ENCODE results near the gene SIRT3. TPM values are rescaled to one million over a fixed set of nuclear protein-coding genes. Genes with fewer than 3 reads are reported as not detected.

The SIRT3 gene
- total RNA-seq, 3 donors from 2014 or later (not counting 1 experiment from before 2014, with no cell fraction given), result 20.1 to 24.2 (median 21.2) TPM

- Mint-ChIP-seq H3K27me3 (ENCODE audit: low read depth in 2 of 2) (no peaks in the 10 kb centered on the region), H3K36me3 (no peaks in the 10 kb centered on the region), H3K4me3 (peak overlapping the region; percentile 45), H3K27ac (peak overlapping the region in 1 of 2 donors; percentile 9), H3K4me1 (peaks cover 23 to 27% of the 10 kb centered on the region in 2 donors), H3K9me3 (no peaks in the 10 kb centered on the region)
- TF ChIP-seq CTCF (IDR thresholded peaks at IDR 0.05), result no peak
- 96% methylated on average over 20 of the region's 20 CpGs for WGBS (ENCODE audit: insufficient coverage)
- peaks cover 20% of the 10 kb centered on the region for H3K4me1 ChIP-seq (ENCODE audit: control insufficient read depth, insufficient read depth, low read length)
- no peaks in the 10 kb centered on the region for H3K27me3 ChIP-seq (ENCODE audit: control insufficient read depth, insufficient read depth, low read length)
- H3K4me3 ChIP-seq (ENCODE audit: low read length), result no peak overlapping the region
- H3K27ac ChIP-seq (ENCODE audit: low read length), result no peak overlapping the region
- DNase-seq, result no peak
- ATAC-seq, result no peak
- intact Hi-C loops (cut with micrococcal nuclease), result no loop called here
- no peaks in the 10 kb centered on the region for H3K9me3 ChIP-seq (ENCODE audit: control insufficient read depth, insufficient read depth, low read length)
- H3K36me3 ChIP-seq (ENCODE audit: control insufficient read depth, insufficient read depth, low read length), result peaks cover 2% of the 10 kb centered on the region
Observed at GRCh38 chr11:232783-233565, 3.2 kb downstream of the SIRT3 start.

- H3K9me3 Mint-ChIP-seq, result no peaks in the 10 kb centered on the region
- H3K9me3 ChIP-seq (ENCODE audit: control insufficient read depth, insufficient read depth, low read length), result no peaks in the 10 kb centered on the region
- intact Hi-C loops (cut with micrococcal nuclease), result no loop called here
- H3K4me1 ChIP-seq (ENCODE audit: control insufficient read depth, insufficient read depth, low read length), result peaks cover 6% of the 10 kb centered on the region
- no peak for ATAC-seq
- H3K4me3 Mint-ChIP-seq, result no peak overlapping the region
- no peak overlapping the region for H3K27ac Mint-ChIP-seq
- no peak overlapping the region for H3K27ac ChIP-seq (ENCODE audit: low read length)
- H3K36me3 ChIP-seq (ENCODE audit: control insufficient read depth, insufficient read depth, low read length), result peaks cover 2% of the 10 kb centered on the region
- no peaks in the 10 kb centered on the region for H3K27me3 Mint-ChIP-seq (ENCODE audit: low read depth in 2 of 2)
- DNase-seq, result no peak
- TF ChIP-seq CTCF (IDR thresholded peaks at IDR 0.05), result no peak
- peaks cover 4 to 6% of the 10 kb centered on the region in 2 donors for H3K4me1 Mint-ChIP-seq
- no peak overlapping the region for H3K4me3 ChIP-seq (ENCODE audit: low read length)
- 96% methylated on average over 10 of the region's 10 CpGs for WGBS (ENCODE audit: insufficient coverage)
- H3K36me3 Mint-ChIP-seq, result no peaks in the 10 kb centered on the region
- no peaks in the 10 kb centered on the region for H3K27me3 ChIP-seq (ENCODE audit: control insufficient read depth, insufficient read depth, low read length)
Observed at GRCh38 chr11:230431-230830, 5.7 kb downstream of the SIRT3 start.

GRCh38 chr11:227824-228379 is 8.2 kb downstream of the SIRT3 start:
- H3K4me1 ChIP-seq (ENCODE audit: control insufficient read depth, insufficient read depth, low read length), result no peaks in the 10 kb centered on the region
- H3K4me1 Mint-ChIP-seq, result no peaks in the 10 kb centered on the region
- H3K27ac Mint-ChIP-seq, result no peak overlapping the region
- H3K9me3 ChIP-seq (ENCODE audit: control insufficient read depth, insufficient read depth, low read length), result no peaks in the 10 kb centered on the region
- no peak overlapping the region for H3K27ac ChIP-seq (ENCODE audit: low read length)
- H3K36me3 Mint-ChIP-seq, result peaks cover 2% of the 10 kb centered on the region
- H3K4me3 ChIP-seq (ENCODE audit: low read length), result no peak overlapping the region
- intact Hi-C loops (cut with micrococcal nuclease), result no loop called here
- no peak overlapping the region for H3K4me3 Mint-ChIP-seq
- H3K9me3 Mint-ChIP-seq, result no peaks in the 10 kb centered on the region
- TF ChIP-seq CTCF (IDR thresholded peaks at IDR 0.05), result no peak
- no peaks in the 10 kb centered on the region for H3K27me3 ChIP-seq (ENCODE audit: control insufficient read depth, insufficient read depth, low read length)
- 93% methylated on average over 5 of the region's 6 CpGs for WGBS (ENCODE audit: insufficient coverage)
- ATAC-seq, result no peak
- no peaks in the 10 kb centered on the region for H3K27me3 Mint-ChIP-seq (ENCODE audit: low read depth in 2 of 2)
- DNase-seq, result no peak
- peaks cover 3% of the 10 kb centered on the region for H3K36me3 ChIP-seq (ENCODE audit: control insufficient read depth, insufficient read depth, low read length)

Data from natural killer cell (primary cell).